HG02943 (cell line): ENCODE results near the gene ALPP.
"Not testable (repeated sequence)": the region's sequence is repeated elsewhere in the genome, so short reads cannot be mapped to it uniquely, and the experiment has no call there.

Experiments used
- ATAC-seq: cut with Tn5 transposase; IDR thresholded peaks from one replicate; pipeline ENCODE4 v1.9.1; 2021; ENCODE audit warnings: mild to moderate bottlenecking, low read depth, moderate library complexity; ENCODE audit not compliant: unreplicated experiment

Gene ALPP

DNA sequence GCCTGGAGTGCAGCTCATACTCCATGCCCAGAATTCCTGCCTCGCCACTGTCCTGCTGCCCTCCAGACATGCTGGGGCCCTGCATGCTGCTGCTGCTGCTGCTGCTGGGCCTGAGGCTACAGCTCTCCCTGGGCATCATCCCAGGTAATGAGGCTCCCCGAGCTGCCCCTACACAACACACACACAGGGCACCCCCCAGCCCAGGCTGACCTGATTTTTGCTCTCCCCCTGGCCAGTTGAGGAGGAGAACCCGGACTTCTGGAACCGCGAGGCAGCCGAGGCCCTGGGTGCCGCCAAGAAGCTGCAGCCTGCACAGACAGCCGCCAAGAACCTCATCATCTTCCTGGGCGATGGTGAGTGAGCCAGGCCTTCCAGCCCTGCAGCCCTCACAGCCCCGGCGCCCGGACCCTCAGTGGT is at the start of gene ALPP:
ALPP (plus strand) TSS at position 17 of the 417 bp plus-strand sequence; CDS start at position 69, 52 bp downstream.
- ATAC-seq = not testable (repeated sequence)

DNA sequence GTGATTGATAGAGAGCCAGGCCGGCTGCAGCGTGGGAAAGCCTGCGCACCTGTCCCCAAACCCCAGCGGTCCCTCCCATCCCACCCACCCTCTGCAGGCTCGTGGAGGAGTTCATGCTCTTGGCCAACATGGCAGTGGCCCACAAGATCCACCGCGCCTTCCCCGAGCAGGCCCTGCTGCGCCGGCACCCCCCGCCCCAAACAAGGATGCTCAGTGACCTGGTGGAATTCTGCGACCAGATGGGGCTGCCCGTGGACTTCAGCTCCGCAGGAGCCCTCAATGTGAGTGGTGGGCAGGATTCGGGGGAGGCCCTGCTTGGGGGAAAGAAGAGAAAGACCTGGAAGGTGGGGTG is 48.9 kb upstream of the ALPP start:
- no peak for ATAC-seq

- ATAC-seq = no peak
These were observed 48.2 kb upstream of the ALPP start for GRCh38 chr2:232330068-232330999.

DNA sequence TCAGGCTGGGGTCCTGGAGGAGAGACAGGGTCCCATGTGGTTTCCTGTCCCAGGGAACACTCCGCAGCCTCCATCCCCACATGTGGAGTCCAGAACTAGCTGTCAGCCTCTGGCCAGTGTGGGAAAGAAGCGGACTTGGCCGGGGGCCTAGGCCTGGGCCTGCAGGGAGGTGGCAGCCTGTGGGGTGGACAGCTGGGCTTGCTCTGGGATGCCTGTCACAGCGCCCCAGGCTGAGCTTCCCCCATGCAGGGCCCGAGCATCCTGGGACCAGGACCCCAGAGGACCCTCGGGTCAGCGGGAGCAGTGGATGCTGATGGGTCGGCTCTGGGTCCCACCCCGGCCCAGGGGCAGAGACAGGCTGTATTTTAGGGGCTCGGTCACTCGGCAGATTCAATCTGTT is 47.5 kb upstream of the ALPP start:
- not testable (repeated sequence) for ATAC-seq

- not testable (repeated sequence) for ATAC-seq
These were observed 46.9 kb upstream of the ALPP start for GRCh38 chr2:232331641-232332040.

- ATAC-seq = not testable (repeated sequence)
These were observed 46.2 kb upstream of the ALPP start for GRCh38 chr2:232332244-232332939.

- no peak for ATAC-seq
These were observed 45.7 kb upstream of the ALPP start for GRCh38 chr2:232332940-232333259.

DNA sequence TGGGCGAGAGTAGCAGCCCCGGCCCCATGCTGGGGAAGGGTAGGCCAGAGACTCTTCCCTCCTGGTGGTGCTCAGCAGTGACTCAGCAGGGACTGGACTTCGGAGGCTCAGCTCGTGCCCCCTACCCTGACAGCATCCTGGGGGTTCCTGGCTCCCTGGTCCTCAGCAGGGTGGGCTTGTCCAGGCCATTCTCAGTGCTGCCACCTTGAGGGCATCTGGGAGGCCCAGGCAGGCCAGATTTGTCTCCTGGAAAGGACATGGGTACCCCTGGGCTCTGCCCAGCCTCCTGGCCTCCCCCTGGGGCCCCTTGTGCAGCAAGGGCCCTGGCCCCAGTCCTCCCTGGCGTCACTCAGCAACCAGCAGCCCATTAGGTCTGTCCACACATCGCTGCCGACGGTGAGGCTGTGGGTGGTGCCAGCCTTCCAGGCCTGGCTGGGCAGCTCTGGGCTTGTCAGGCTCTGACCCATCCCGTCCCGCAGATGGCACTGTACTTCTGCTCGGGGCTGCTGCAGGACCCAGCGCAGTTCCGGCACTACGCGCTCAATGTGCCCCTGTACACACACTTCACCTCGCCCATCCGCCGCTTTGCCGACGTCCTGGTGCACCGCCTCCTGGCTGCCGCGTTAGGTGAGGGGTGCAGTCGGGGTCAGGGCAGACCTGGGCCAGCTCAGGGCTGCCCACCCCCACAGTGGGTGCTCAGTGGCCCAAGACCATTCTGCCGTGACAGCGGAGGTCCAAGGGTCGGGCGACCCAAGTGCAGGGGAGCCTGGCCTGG is 45.0 kb upstream of the ALPP start:
- no peak for ATAC-seq

DNA sequence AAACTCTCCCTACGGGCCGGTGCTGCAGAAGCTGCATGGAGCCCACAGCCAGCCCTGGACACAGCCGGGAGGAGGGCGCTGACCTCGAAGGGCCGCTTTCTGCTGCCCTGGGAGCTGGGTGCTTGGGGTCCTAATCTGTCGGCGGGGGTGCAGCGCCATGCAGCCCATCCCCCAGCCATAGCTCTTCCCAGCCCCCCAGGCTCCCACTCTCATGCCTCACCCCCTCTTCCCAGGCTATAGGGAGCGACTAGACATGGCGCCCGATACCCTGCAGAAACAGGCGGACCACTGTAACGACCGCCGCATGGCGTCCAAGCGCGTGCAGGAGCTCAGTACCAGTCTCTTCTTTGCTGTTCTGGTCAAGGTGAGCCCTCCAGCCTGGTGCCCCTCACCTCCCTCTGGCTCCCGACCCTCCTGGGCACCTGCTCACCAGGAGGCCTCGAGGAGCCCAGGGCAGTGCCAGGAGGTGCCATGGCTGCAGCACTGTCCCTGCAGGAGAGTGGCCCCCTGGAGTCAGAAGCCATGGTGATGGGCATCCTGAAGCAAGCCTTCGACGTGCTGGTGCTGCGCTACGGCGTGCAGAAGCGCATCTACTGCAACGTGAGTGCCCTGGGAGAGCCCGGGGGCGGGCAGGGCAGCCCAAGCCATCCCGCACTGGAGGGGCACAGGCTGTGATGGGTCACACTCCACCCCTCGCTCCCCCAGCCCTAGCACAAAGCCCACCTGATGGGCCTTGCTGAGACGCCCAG is 44.2 kb upstream of the ALPP start:
- not testable (repeated sequence) for ATAC-seq

DNA sequence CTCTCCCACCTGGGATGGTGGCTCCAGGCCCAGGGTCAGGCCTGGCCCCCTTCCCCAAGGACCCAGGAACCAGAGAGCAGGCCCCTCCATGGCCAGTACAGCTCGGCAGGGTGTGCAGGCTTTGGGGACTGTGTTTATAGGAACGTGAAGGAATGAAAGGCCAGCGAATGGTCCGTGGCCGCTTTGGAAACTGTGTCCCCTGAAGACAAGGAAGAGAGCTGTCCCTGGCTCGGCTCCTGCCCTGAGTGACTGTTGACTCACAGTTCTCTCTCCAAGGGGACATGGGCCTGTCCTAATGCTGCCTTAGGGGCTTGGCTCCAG is 43.7 kb upstream of the ALPP start:
- not testable (repeated sequence) for ATAC-seq

DNA sequence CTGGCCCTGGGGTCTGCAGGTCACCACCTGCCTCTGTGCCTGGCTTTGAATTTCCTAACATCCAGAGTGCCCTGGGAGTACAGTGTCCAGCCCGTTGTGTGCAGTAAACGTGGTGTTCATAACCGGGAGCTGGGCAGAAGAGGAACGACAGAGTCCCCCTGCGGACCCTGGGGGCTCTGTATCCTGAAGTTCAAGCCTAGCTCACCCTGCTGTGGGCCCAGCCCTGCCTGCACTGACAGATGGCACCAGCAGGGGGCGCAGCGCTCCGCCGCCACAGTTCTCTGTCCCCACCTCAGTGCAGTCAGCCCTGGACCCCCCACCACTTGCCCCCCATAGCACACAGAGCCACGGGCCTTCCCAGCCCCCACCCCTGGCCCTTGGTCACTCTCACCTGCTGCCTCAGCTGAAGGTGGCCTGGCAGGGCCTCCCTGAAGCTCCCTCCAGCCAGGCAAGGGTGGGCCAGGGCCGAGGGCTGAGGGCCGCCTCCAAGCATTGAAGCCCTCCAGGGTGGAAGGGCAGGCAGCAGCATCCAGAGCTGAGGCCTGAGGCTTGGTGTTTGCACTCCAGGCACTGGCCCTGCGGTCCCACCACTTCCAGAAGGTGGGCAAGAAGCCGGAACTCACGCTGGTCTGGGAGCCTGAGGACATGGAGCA is 43.2 kb upstream of the ALPP start:
- ATAC-seq = not testable (repeated sequence)

GRCh38 chr2:232335859-232336215 is 42.7 kb upstream of the ALPP start:
- no peak for ATAC-seq

DNA sequence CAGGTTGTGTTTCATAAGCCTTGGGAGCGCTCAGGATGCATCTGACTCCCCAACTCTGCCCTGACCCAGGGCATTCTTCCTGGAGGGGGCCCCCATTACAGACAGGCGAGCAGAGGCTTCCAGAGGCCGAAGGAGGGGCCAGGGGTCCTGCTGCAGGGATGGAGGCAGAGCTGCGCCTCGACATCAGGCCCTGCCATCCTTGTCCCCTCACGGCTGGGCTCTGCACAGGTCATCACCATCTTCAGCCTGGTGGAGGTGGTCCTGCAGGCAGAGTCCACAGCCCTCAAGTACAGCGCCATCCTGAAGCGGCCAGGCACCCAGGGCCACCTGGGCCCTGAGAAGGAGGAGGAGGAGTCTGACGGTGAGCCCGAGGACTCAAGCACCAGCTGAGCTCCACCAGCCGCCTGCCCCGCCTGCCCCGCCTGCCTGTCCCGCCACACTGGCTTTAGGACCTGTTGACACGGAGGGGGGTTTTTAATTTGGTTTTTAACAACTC is 42.3 kb upstream of the ALPP start:
- no peak for ATAC-seq

DNA sequence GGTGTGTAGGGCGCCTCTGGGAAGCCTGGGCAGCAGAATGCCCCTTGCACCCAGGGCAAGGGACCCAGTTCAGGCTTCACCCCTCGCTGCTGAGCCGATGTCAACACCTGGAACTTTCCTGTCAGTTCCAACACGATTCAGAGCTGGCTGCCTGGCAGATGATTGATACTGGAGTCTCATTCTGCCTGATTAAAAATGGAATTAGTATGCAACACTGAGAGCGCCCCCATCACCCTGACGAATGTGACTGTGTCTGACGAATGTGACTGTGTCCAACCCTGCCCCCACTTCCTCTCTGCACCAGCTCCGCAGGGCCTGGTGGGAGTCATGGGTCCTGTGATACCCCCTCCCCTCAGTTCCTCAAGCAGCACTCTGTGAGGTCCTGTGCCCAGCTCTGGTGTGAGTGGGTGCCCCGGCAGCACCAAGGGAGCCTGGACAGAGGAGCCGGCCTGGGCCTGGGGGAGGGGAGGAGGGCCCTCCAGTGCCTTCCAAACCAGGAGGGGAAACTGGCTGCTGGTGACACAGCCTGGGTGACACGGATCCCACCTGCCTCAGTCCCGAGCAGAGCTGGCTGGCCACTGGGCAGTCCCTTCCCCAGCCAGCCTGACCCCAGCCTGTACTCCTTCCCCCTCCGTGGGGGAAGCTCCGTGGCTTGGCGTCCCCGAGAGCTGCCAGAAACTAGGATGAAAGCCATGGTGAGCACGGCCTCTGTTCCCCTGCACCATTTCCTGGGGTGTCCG is 41.4 kb upstream of the ALPP start:
- no peak for ATAC-seq

DNA sequence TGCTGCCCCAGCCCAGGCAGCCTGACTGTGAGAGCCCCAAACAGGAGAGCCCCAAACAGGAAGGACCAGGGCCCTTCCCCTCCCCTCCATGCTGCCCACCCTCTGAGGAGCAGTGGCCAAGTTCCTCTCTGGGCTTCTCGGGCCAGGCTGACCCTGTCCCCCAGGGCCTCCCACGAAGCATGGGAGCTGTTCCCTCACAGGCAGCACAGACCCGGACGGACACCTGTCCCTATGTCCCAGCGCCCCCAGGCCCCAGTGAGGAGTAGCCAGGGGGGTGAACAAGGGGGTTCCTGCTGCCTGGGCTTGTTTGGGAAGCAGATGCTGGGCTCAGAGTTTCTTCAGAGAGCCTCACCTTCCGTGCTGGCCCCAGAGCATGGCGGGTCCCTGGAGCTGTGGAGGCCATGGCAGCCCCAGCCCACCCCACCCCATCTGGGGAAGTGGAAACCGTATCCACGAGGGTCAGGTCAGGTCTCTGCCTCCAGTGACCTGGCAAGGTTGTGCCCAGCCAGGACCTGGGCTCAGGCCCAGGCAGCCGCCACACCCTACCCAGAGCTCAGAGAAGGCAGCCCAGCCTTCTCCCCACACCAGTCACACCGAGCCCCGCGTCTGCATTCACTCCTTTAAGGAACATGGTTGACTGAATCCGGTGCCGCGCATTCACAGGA is 40.3 kb upstream of the ALPP start:
- ATAC-seq = not testable (repeated sequence)

GRCh38 chr2:232338759-232339106 is 39.8 kb upstream of the ALPP start:
- no peak for ATAC-seq

- no peak for ATAC-seq
These were observed 39.1 kb upstream of the ALPP start for GRCh38 chr2:232339121-232340081.
